IMR-90 (cell line): ENCODE data around the gene EGFR. TPM values are rescaled to one million over a fixed set of nuclear protein-coding genes. Genes with fewer than 3 reads are reported as not detected.

ENCODE experiments used
- ATAC-seq: fragments of 200-7000 bp; cut with Tn5 transposase; 2 replicates; pipeline ENCODE4 v1.9.1; 2020; ENCODE audit warnings: low read depth, mild to moderate bottlenecking, moderate library complexity
- BruUV-seq: library from RNA; stranded (reverse); fragments of 400-500 nt; replicated peaks from 2 replicates; lab custom pipeline; 2021; lab: Mats Ljungman, UMichigan
- CTCF ChIA-PET: fragments of 300-600 bp; formaldehyde crosslinking; extraction: SDS; loops from one replicate; lab custom pipeline; 2021; ENCODE audit warnings: antibody characterized with exemption; lab: Yijun Ruan, JAX
- POLR2A ChIA-PET: fragments of 300-600 bp; sonication (Branson Sonifier 250); formaldehyde crosslinking; loops from one replicate; lab custom pipeline; 2022; ENCODE audit warnings: antibody characterized with exemption; ENCODE audit not compliant: unreplicated experiment; lab: Charles Lee
- DNase-seq: peaks from one replicate; pipeline ENCODE4 v3.0.0; 2013
- H2AFZ ChIP-seq: replicated peaks from 2 replicates; pipeline ENCODE3; 2013; ENCODE audit warnings: low read length, mild to moderate bottlenecking; ENCODE audit not compliant: poor library complexity
- H2AK5ac ChIP-seq: 2 replicates; pipeline ENCODE4 v1.6.1; 2013; ENCODE audit warnings: low read depth, low read length, inconsistent platforms
- H2AK9ac ChIP-seq: replicated peaks from 2 replicates; pipeline ENCODE3; 2013; ENCODE audit warnings: mild to moderate bottlenecking, low read depth, low read length, moderate library complexity; ENCODE audit not compliant: poor library complexity
- H2BK120ac ChIP-seq: 2 replicates; pipeline ENCODE4 v1.6.1; 2013; ENCODE audit warnings: low read depth, low read length, inconsistent platforms
- H2BK15ac ChIP-seq: 3 replicates; pipeline ENCODE4 v1.6.1; 2013; ENCODE audit warnings: low read depth, low read length, inconsistent platforms
- H2BK20ac ChIP-seq: 2 replicates; pipeline ENCODE4 v1.6.1; 2013; ENCODE audit warnings: low read depth, mild to moderate bottlenecking, inconsistent platforms, low read length, moderate library complexity
- H2BK5ac ChIP-seq: 2 replicates; pipeline ENCODE4 v1.6.1; 2013; ENCODE audit warnings: mild to moderate bottlenecking, low read depth, low read length, inconsistent platforms; ENCODE audit not compliant: poor library complexity, severe bottlenecking
- H3K14ac ChIP-seq: replicated peaks from 2 replicates; pipeline ENCODE4 v1.6.1; 2013; ENCODE audit warnings: low read depth, low read length, inconsistent platforms
- H3K18ac ChIP-seq: 2 replicates; pipeline ENCODE4 v1.6.1; 2013; ENCODE audit warnings: low read depth, low read length, control low read depth
- H3K23ac ChIP-seq: 2 replicates; pipeline ENCODE4 v1.6.1; 2013; ENCODE audit warnings: low read depth, low read length, inconsistent platforms
- H3K27ac ChIP-seq: 2 replicates; pipeline ENCODE4 v1.5.1; 2013; ENCODE audit warnings: mild to moderate bottlenecking, control low read depth, low read length; ENCODE audit not compliant: insufficient read depth
- H3K27me3 ChIP-seq: 2 replicates; pipeline ENCODE4 v1.6.1; 2013; ENCODE audit warnings: low read length; ENCODE audit not compliant: control insufficient read depth, insufficient read depth
- H3K36me3 ChIP-seq: 2 replicates; pipeline ENCODE4 v1.6.1; 2013; ENCODE audit warnings: low read length, mixed read lengths; ENCODE audit not compliant: control insufficient read depth, insufficient read depth
- H3K4ac ChIP-seq: 2 replicates; pipeline ENCODE4 v1.6.1; 2013; ENCODE audit warnings: low read depth, low read length, inconsistent platforms
- H3K4me1 ChIP-seq: 2 replicates; pipeline ENCODE4 v1.6.1; 2013; ENCODE audit warnings: low read length, mixed read lengths; ENCODE audit not compliant: control insufficient read depth, insufficient read depth
- H3K4me2 ChIP-seq: 2 replicates; pipeline ENCODE4 v1.6.1; 2013; ENCODE audit warnings: low read depth, mild to moderate bottlenecking, control low read depth, low read length, moderate library complexity
- H3K4me3 ChIP-seq: 2 replicates; pipeline ENCODE4 v1.5.1; 2013; ENCODE audit warnings: low read depth, mild to moderate bottlenecking, control low read depth, low read length, moderate library complexity; ENCODE audit not compliant: insufficient read depth
- H3K56ac ChIP-seq: 2 replicates; pipeline ENCODE4 v1.6.1; 2013; ENCODE audit warnings: low read length, inconsistent platforms; ENCODE audit not compliant: insufficient read depth; ENCODE audit errors: extremely low read depth
- H3K79me1 ChIP-seq, 2 experiments: 2 replicates each; pipeline ENCODE4 v1.6.1; 2013; ENCODE audit warnings: low read length in 2 of 2, inconsistent platforms in 1 of 2, low read depth in 1 of 2
- H3K9ac ChIP-seq: 2 replicates; pipeline ENCODE4 v1.6.1; 2013; ENCODE audit warnings: low read depth, low read length, control low read depth
- H3K9me1 ChIP-seq: 2 replicates; pipeline ENCODE4 v1.6.1; 2013; ENCODE audit warnings: low read length, inconsistent platforms; ENCODE audit not compliant: insufficient read depth
- H3K9me3 ChIP-seq: 2 replicates; pipeline ENCODE4 v1.6.1; 2013; ENCODE audit warnings: low read length; ENCODE audit not compliant: control insufficient read depth, insufficient read depth
- H4K20me1 ChIP-seq: 2 replicates; pipeline ENCODE4 v1.6.1; 2013; ENCODE audit warnings: low read length, inconsistent platforms; ENCODE audit not compliant: insufficient read depth
- H4K5ac ChIP-seq: 2 replicates; pipeline ENCODE4 v1.6.1; 2013; ENCODE audit warnings: mild to moderate bottlenecking, low read depth, low read length, control low read depth
- H4K8ac ChIP-seq, 2 experiments: 2 replicates each; pipeline ENCODE4 v1.6.1; 2013; ENCODE audit warnings: low read depth in 2 of 2, low read length in 2 of 2, control low read depth in 1 of 2, inconsistent platforms in 1 of 2
- H4K91ac ChIP-seq: 2 replicates; pipeline ENCODE4 v1.6.1; 2013; ENCODE audit warnings: low read depth, low read length, inconsistent platforms; ENCODE audit not compliant: insufficient read depth
- BHLHE40 ChIP-seq: fragments of 150-350 bp; IDR thresholded peaks from 2 replicates; pipeline ENCODE4 v1.6.1; 2016; ENCODE audit warnings: mild to moderate bottlenecking, low read depth, low read length
- CEBPB ChIP-seq: IDR thresholded peaks from 2 replicates; pipeline ENCODE4 v1.6.1; 2012; ENCODE audit warnings: low read depth, low read length, improper control_type of control experiment
- CHD1 ChIP-seq: IDR thresholded peaks from 2 replicates; pipeline ENCODE4 v1.6.1; 2012; ENCODE audit warnings: low read depth, low read length, improper control_type of control experiment
- ELK1 ChIP-seq: fragments of 150-350 bp; IDR thresholded peaks from 2 replicates; pipeline ENCODE4 v1.6.1; 2016; ENCODE audit warnings: low read depth, mild to moderate bottlenecking, low read length, moderate library complexity, borderline replicate concordance
- FOS ChIP-seq: fragments of 150-350 bp; IDR thresholded peaks from 2 replicates; pipeline ENCODE4 v1.6.1; 2016; ENCODE audit warnings: low read depth, low read length
- MAFK ChIP-seq: IDR thresholded peaks from 2 replicates; pipeline ENCODE4 v1.6.1; 2012; ENCODE audit warnings: low read depth, low read length, improper control_type of control experiment
- NFE2L2 ChIP-seq: fragments of 150-350 bp; IDR thresholded peaks from 2 replicates; pipeline ENCODE4 v1.6.1; 2016; ENCODE audit warnings: low read depth, mild to moderate bottlenecking, low read length
- RAD21 ChIP-seq: IDR thresholded peaks from 2 replicates; pipeline ENCODE4 v1.6.1; 2012; ENCODE audit warnings: low read length, improper control_type of control experiment
- RCOR1 ChIP-seq: IDR thresholded peaks from 2 replicates; pipeline ENCODE4 v1.6.1; 2012; ENCODE audit warnings: mild to moderate bottlenecking, low read length, improper control_type of control experiment; ENCODE audit not compliant: insufficient replicate concordance
- SMC3 ChIP-seq: fragments of 150-350 bp; IDR thresholded peaks from 2 replicates; pipeline ENCODE4 v1.6.1; 2016; ENCODE audit warnings: low read depth, mild to moderate bottlenecking, antibody characterized with exemption, low read length, moderate library complexity
- USF2 ChIP-seq: fragments of 150-350 bp; IDR thresholded peaks from 2 replicates; pipeline ENCODE4 v1.6.1; 2017; ENCODE audit warnings: mild to moderate bottlenecking, antibody characterized with exemption, low read length, low read depth
- WGBS, 2 experiments: methylation state at CpG; one replicate each; pipeline versions ENCODE4 v1.1.5 to v1.1.7; 2013; ENCODE audit warnings: missing lambda C conversion rate in 2 of 2; ENCODE audit not compliant: insufficient read length in 1 of 2; ENCODE audit errors: extremely low coverage in 2 of 2; 5-methylcytosine and 5-hydroxymethylcytosine counted together
- dilution Hi-C: fragments of 300-500 bp; cut with HindIII; formaldehyde crosslinking; loops from one replicate; pipeline ENCODE4 v1.14.3; 2018; ENCODE audit warnings: low sequenced_read_pairs; ENCODE audit not compliant: unreplicated experiment
- in situ Hi-C: fragments of 300-500 bp; cut with MboI; formaldehyde crosslinking; loops from 3 replicates; pipeline ENCODE4 v1.14.3; 2019; ENCODE audit warnings: low sequenced_read_pairs, inconsistent platforms, mixed read lengths
- intact Hi-C: fragments of 100-400 bp; cut with micrococcal nuclease; formaldehyde crosslinking; loops from 2 replicates; pipeline ENCODE4 v1.10.0; 2022
- polyA plus RNA-seq, 3 experiments: library from polyadenylated mRNA; depleted of rRNA; stranded (reverse); fragments of >200 nt; gene quantifications; 2 replicates each; pipeline ENCODE4 v1.2.3, GENCODE V29; 2012; ENCODE audit warnings: low replicate concordance in 1 of 3
- total RNA-seq: library from RNA; depleted of rRNA; stranded (reverse); fragments of >200 nt; gene quantifications from 2 replicates; pipeline ENCODE4 v1.2.3, GENCODE V29; 2012
- TF ChIP-seq, protein P1 (sequence below): conservative IDR thresholded peaks from 2 replicates; pipeline ENCODE4 v1.5.1; 2012; ENCODE audit warnings: mild to moderate bottlenecking, low read depth, low read length, improper control_type of control experiment

EGFR gene
- total and polyA plus RNA-seq, 2 of the 4 experiments (the other 2 are of a cell fraction): 36.9 to 60.4 TPM

GRCh38 chr7:55158541-55159382 lies 139.9 kb downstream of the EGFR start:
- WGBS, 2 experiments: 89% methylated on average over 4 of the region's 10 CpGs; no CpG with 5 or more reads in 1 of the 2 experiments
- peaks cover 15% of the 10 kb centered on the region for H3K9me1 ChIP-seq
- H2BK20ac ChIP-seq: peak overlapping the region; percentile 48; the same call in 1 of the 2 replicates
- H3K18ac ChIP-seq: no peak overlapping the region; the same call in 1 of the 2 replicates
- no peaks in the 10 kb centered on the region for H3K27me3 ChIP-seq
- in situ Hi-C loops (loop anchor here (25.0 kb wide), 1 partner anchor 371 kb away; no protein-coding TSS in a partner anchor), dilution Hi-C loops (no loop called here), intact Hi-C loops (loop anchor here (2.0 to 5.0 kb wide), 2 partner anchors 99 to 384 kb away; no protein-coding TSS in a partner anchor)
- peak overlapping the region; percentile 37 for H2BK120ac ChIP-seq
- no peak overlapping the region for H3K4me2 ChIP-seq
- no peak overlapping the region for H3K56ac ChIP-seq
- DNase-seq (peak; percentile 69), ATAC-seq (peak; percentile 15; the same call in 1 of the 2 replicates)
- no peak overlapping the region for H3K4me3 ChIP-seq
- peaks cover 3% of the 10 kb centered on the region; the same call in 1 of the 2 replicates for H4K20me1 ChIP-seq
- H3K14ac ChIP-seq: peak overlapping the region; percentile 57
- H4K5ac ChIP-seq: peak overlapping the region; percentile 18; the same call in 1 of the 2 replicates
- peaks cover 25% of the 10 kb centered on the region for H3K4me1 ChIP-seq
- peak overlapping the region; percentile 64 for H3K4ac ChIP-seq
- no peak overlapping the region for H2AK9ac ChIP-seq
- H3K36me3 ChIP-seq: peaks cover 68% of the 10 kb centered on the region
- ChIA-PET CTCF (interaction anchor here (0.6 kb wide), 1 partner anchor 114 kb away, joined by 3 read pairs; no protein-coding TSS in a partner anchor), POLR2A (no interaction called here)
- H2BK15ac ChIP-seq: 0 out of 3 replicates have a peak overlapping the region, but pooled peaks have one; percentile 3
- peak overlapping the region; percentile 4 to 47; a peak in 2 of 4 replicates for H4K8ac ChIP-seq
- peak overlapping the region; percentile 43 for H3K27ac ChIP-seq
- no peaks in the 10 kb centered on the region for H3K9me3 ChIP-seq
- H3K9ac ChIP-seq: no peak overlapping the region
- BruUV-seq: no TSS peak
- peak overlapping the region; percentile 19; the same call in 1 of the 2 replicates for H4K91ac ChIP-seq
- peak overlapping the region; percentile 66 for H2AK5ac ChIP-seq
- H3K23ac ChIP-seq: peak overlapping the region; percentile 46; the same call in 1 of the 2 replicates
- peak overlapping the region; percentile 92 for H2BK5ac ChIP-seq
- H3K79me1 ChIP-seq: peaks cover 21 to 76% of the 10 kb centered on the region in 2 experiments; a peak in 3 of 4 replicates
- no peak overlapping the region for H2AFZ ChIP-seq
- TF ChIP-seq ELK1 (no peak), MAFK (no peak), SMC3 (0 out of 2 replicates have a peak, but pooled peaks have one; percentile 3), RAD21 (no peak), BHLHE40 (peak; percentile 71), NFE2L2 (no peak), USF2 (no peak), RCOR1 (no peak), FOS (no peak), CHD1 (no peak), CEBPB (no peak)
- TF ChIP-seq, protein P1, sequence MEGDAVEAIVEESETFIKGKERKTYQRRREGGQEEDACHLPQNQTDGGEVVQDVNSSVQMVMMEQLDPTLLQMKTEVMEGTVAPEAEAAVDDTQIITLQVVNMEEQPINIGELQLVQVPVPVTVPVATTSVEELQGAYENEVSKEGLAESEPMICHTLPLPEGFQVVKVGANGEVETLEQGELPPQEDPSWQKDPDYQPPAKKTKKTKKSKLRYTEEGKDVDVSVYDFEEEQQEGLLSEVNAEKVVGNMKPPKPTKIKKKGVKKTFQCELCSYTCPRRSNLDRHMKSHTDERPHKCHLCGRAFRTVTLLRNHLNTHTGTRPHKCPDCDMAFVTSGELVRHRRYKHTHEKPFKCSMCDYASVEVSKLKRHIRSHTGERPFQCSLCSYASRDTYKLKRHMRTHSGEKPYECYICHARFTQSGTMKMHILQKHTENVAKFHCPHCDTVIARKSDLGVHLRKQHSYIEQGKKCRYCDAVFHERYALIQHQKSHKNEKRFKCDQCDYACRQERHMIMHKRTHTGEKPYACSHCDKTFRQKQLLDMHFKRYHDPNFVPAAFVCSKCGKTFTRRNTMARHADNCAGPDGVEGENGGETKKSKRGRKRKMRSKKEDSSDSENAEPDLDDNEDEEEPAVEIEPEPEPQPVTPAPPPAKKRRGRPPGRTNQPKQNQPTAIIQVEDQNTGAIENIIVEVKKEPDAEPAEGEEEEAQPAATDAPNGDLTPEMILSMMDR: no peak
